RPMI7951 (cell line): Measurements from ENCODE around the gene FAM151B. TPM values are rescaled to one million over a fixed set of nuclear protein-coding genes. Genes with fewer than 3 reads are reported as not detected.
"Not testable (repeated sequence)": the region's sequence is repeated elsewhere in the genome, so short reads cannot be mapped to it uniquely, and the experiment has no call there.

ENCODE experiments used
- DNase-seq: peaks from one replicate; pipeline ENCODE4 v3.0.0-alpha.2; 2012; ENCODE audit warnings: low read depth
- total RNA-seq: library from RNA; depleted of rRNA; stranded (reverse); fragments of >200 nt; shearing (Covaris generic); gene quantifications from 2 replicates; pipeline ENCODE4 v1.2.3, GENCODE V29; 2014; rRNA removed

The FAM151B gene, protein sequence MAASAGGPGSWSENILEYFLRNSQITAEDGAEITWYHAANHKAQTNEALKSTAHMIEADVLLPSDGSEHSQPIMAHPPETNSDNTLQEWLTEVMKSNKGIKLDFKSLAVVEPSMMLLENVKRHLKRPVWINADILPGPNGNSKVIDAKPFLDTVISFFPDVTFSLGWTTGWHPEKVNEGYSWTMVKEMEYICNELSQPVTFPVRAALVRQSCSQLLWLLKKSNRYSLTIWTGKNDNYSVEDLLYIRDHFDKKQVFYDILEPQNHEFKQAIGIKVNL
- total RNA-seq, result 2.7 and 4.6 TPM in 2 replicates

DNA sequence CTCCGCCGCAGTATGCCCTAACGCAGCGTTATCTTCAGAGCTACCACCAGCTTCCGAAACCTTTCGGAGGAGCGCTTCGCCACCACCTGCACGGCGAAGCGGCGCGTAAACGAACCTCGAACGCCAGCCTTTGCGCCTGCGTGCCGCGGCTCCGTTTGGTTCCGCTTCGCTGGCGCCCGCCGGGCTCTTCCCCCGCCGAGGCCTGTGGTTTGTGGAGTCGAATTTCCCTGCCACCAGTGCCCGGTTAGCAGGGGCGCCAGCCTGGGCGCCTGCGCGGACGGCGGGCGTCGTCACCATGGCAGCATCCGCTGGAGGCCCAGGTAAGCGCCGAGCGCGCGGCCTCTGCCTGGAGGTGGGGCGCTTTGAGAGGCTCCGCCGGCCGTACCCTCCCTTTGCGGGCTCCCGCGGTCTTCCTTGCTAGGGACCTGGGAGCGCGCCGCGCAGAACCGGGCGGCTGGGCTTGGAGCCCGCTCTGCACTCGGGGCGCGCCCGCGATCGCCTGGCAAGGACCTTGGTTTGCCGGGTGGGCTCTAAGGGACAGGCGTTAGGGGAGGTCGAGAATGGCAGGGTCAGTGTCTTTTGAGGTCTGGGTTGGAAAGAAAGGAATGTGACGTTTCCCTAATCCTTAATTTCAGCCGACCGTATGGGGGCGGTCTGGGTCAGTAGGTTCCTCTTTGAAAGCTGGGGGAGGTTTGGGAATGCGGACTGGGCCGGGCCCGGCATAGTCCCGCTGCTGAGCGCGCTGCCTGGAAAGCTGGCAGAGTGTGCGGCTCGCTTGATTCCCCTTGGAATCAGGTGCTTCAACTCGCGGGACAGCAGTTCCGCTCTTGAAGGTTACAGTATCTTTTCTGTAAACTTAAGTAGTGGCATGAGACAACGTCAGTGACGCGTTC is at the start of gene FAM151B:
FAM151B (plus strand) TSS at position 272 of the 893 bp plus-strand sequence; CDS start at position 296, 24 bp downstream.
- peak; percentile 88 for DNase-seq

DNA sequence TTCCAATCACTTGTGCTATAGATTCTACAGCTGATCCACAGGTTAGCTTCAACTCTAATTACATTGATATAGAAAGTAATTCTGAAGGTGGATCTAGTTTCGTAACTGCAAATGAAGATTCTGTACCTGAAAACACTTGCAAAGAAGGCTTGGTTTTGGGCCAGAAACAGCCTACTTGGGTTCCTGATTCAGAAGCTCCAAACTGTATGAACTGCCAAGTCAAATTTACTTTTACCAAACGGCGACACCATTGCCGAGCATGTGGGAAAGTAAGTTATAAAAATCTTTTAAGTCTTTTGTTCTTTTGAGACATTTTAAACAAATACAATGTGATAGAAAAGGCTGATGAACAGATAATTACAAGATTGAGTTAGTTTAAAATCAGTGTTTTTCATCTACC is 49.2 kb upstream of the FAM151B start:
- no peak for DNase-seq

DNA sequence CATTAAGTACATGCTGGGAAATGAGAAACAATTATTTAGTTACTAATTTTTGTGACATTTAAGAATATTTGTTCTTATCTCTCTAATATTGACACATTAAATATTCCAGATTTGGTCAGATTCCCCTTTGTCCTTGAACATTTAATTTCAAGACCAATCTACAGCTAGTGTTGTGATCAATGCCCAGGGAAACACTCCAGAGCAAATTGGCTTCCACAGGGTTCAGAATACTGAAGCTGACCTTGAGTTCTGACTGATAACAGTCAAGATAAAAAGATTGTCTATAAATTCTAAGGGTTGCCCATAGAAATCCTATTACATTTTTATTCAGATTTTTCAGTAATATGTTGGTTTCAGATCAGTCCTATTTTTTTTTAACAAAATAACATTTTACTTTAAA is 48.7 kb upstream of the FAM151B start:
- DNase-seq, result no peak

DNA sequence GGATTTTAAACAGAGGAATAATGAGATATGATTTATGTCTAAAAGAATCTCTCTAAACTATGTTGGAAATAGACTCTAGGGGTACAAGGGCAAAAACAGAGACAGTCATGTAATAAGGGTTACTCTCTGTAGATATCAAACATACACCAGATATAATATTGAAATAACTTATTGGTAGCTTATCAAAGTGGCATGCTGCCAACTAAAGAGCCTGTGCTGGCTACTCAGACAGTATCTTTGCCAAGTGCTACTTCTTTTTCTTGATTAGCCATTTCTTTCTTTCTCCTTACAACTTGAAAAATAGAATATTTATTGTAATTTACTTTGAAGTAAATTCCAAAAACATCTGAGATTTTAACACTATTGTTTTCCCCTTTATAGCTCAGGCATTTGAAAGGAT is 45.2 kb upstream of the FAM151B start:
- no peak for DNase-seq

- no peak for DNase-seq
Measured at GRCh38 chr5:80453366-80453765, 34.5 kb upstream of the FAM151B start.

GRCh38 chr5:80463269-80463668 is 24.6 kb upstream of the FAM151B start:
- DNase-seq, result no peak

- no peak for DNase-seq
Measured at GRCh38 chr5:80466669-80467485, 21.0 kb upstream of the FAM151B start.

DNA sequence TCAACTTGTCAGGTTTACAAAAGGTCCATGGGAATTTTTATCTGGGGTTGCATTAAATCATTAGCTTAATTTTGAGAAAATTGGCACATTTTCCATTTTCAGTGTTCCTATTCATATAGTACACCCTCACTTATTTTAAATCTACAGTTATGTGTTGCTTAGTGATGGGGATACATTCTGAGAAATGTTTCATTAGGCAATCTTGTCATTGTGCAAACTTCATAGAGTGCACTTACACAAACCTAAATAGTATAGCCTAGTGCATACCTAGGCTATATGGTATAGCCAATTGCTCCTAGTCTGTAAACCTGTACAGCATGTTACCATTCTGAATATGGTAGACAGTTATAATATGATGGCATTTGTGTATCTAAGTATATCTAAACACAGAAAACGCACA is 19.8 kb upstream of the FAM151B start:
- no peak for DNase-seq

DNA sequence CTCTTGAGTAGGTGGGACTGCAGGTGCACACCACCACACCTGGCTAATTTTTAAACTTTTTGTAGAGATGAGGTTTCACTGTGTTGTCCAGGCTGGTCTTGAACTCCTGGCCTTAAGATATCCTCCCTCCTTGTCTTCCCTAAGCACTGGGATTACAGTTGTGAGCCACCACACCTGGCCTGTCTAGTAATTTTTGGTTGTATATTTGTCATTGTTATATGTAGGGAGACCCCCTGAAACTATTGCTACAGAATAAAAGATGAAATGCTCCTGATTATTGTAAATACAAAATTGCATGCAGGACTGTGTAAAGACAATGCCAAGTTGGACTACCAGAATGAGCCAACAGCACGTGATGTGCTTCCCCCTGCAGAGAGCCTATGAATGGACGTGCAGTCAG is 17.3 kb upstream of the FAM151B start:
- DNase-seq, result not testable (repeated sequence)

GRCh38 chr5:80474929-80475328 is 13.0 kb upstream of the FAM151B start:
- DNase-seq, result no peak

GRCh38 chr5:80479713-80480112 is 8.2 kb upstream of the FAM151B start:
- DNase-seq, result no peak

- no peak for DNase-seq
Measured at GRCh38 chr5:80480354-80480753, 7.5 kb upstream of the FAM151B start.

DNA sequence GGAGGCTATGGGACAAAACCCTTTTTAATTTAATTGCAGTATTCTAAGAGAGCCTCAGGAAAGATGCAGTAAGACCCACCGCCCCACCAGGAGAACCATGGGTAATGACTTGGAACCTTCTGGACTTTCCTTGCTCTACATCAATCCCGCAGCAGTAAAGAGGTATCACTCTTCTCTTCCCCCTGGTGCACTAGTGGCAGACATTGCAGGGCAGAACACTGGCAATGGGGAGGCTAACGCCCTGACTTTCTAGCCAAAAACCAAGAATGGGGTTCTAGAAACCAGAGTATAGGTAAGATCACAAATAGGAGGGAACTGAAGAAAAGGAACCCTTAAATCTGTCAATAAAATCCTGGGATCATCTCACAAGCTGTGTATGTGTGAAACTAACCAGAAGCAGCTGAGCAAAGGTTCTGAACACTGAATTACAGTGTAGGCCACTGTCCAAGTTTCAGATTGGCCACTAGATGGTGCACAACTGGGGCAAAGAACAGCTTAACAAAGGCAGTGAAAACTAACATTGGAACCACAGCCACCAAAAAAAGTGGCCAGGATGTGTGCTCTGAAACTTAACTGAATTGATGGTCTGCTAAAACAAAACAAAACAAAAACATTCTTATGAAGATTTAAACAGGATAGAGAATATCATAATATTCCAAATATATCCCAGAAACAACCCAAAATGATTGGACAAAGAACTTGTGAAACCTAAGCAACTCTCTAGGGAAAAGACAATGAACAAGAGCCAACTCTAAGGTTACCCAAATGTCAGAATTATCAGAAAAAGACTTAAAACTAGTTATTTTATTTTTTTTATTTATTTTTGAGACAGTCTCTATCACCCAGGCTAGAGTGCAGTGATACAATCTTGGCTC is 6.6 kb upstream of the FAM151B start:
- DNase-seq, result peak; percentile 57

DNA sequence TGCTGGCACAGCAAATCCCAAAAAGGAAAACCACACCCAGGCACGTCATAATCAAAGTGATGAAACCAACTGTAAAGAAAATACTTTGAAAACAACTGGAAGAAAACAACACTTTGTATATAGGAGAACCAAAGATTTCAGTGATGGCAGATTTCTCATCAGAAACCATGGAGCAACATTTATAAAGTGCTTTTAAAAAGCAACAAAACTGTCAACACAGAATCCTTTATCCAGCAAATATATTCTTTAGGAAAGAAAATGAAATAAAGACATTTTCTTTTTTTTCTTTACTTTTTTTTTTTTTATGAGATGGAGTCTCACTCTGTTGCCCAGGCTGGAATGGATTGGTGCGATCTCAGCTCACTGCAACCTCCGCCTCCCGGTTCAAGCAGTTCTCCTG is 5.3 kb upstream of the FAM151B start:
- no peak for DNase-seq

DNA sequence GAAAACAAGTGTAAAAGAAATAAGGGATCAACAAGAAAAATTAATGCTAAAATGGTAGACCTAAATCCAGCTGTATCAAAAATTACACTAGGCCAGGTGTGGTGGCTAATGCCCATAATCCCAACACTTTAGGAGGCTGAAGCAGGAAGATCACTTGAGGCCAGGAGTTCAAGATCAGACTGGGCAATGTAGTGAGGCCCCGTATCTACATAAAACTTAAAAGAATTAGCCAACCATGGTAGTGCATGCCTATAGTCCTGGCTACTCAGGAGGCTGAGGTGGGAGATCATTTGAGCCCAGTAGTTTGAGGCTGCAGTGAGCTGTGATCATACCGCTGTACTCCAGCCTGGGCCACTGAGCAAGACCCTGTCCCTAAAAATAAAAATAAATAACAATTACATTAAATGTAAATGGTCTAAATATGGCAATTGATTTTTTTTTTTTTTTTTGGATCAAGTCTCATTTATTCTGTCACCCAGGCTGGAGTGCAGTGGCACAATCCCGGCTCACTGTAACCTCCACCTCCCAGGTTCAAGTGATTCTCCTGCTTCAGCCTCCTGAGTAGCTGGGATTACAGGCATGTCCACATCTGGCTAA is 4.2 kb upstream of the FAM151B start:
- DNase-seq, result no peak

GRCh38 chr5:80487444-80487828 is 464 bp upstream of the FAM151B start:
- peak; percentile 1 for DNase-seq

- DNase-seq, result no peak
Measured at GRCh38 chr5:80491296-80491695, 3.4 kb downstream of the FAM151B start.

DNA sequence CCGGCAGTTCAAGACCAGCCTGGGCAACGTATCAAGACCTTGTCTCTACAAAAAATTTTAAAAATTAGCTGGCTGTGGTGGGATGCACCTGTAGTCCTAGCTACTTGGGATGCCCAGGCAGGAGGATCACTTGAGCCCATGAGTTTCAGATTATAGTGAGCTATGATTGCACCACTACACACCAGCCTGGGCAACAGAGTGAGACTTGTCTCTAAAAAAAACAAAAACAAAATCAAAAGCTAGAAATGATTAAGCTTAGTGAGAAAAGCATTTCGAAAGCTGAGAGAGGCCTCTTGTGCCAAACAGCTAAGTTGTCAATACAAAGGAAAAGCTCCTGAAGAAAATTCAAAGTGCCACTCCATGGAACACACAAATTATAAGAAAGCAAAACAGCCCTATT is 4.8 kb downstream of the FAM151B start:
- no peak for DNase-seq

GRCh38 chr5:80493443-80493842 is 5.5 kb downstream of the FAM151B start:
- DNase-seq, result peak; percentile 56

DNA sequence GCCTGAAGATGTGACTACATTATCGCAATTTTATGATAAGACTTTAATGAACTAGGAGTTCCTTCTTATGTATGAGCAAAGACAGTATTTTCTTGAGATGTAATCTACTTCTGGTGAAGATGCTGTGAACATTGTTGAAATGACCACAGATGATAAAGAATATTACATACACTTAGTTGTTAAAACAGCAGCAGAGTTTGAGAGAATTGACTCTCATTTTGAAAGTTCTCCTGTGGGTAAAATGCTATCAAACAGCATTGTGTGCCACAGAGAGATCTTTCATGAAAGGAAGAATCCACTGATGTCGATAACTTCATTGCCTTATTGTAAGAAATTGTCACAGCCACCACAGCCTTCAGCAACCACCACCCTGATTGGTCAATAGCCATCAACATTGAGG is 8.0 kb downstream of the FAM151B start:
- DNase-seq, result no peak

DNA sequence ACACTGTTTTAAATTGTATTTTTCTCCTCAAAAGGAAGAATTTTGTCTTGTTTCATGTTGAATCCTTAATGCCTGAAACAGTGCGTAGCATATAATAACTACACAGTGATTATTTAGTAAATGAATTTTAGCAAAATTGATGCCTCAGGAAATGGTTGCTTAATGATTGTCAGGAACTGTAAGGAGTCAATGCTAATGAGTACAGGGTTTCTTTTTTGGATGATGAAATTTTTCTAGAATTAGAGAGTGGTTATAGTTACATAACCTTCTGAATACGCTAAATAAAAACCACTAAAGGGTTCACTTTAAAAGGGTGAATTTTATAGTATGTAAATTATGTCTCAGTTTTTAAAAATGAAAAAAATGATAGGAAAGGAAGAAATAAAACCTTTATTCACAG is 14.9 kb downstream of the FAM151B start:
- no peak for DNase-seq
